GM10248 (cell line): ENCODE results near the gene MDH1.
"Not testable (repeated sequence)": the region's sequence is repeated elsewhere in the genome, so short reads cannot be mapped to it uniquely, and the experiment has no call there.

Experiments used
- CTCF ChIA-PET: fragments of 300-600 bp; sonication (Branson Sonifier 250); formaldehyde crosslinking; extraction: SDS; loops from one replicate; lab custom pipeline; 2021; ENCODE audit warnings: antibody characterized with exemption; lab: Yijun Ruan, JAX
- POLR2A ChIA-PET: fragments of 350-650 bp; sonication (Branson Sonifier 250); formaldehyde crosslinking; extraction: SDS; loops from one replicate; lab custom pipeline; 2020; ENCODE audit warnings: antibody characterized with exemption; lab: Yijun Ruan, JAX
- DNase-seq: peaks from one replicate; pipeline ENCODE4 v3.0.0; 2012; ENCODE audit errors: extremely low spot score
- CTCF ChIP-seq: IDR thresholded peaks from 2 replicates; pipeline ENCODE4 v1.5.1; 2012; ENCODE audit warnings: mild to moderate bottlenecking, low read depth; ENCODE audit errors: extremely low read depth, missing control alignments, control extremely low read depth

MDH1 gene

GRCh38 chr2:63600881-63601460 is 12.2 kb downstream of the MDH1 start:
- no peak for DNase-seq
- TF ChIP-seq CTCF, result no peak
- ChIA-PET CTCF (interaction anchor here (1.1 to 1.3 kb wide), 2 partner anchors 27 to 38 kb away, joined by 3 read pairs; no protein-coding TSS in a partner anchor), POLR2A (no interaction called here)

- no peak for DNase-seq
- TF ChIP-seq CTCF, result no peak
- ChIA-PET CTCF (interaction anchor here (0.8 to 1.9 kb wide), 3 partner anchors 9 to 94 kb away, joined by 3 to 8 read pairs (median 3); partner anchors contain the start of genes MDH1 and WDPCP), POLR2A (no interaction called here)
These were observed 15.9 kb downstream of the MDH1 start for GRCh38 chr2:63604666-63605065.

- CTCF ChIA-PET, result interaction anchor here (1.7 kb wide), 1 partner anchor 19 kb away, joined by 4 read pairs; no protein-coding TSS in a partner anchor
- POLR2A ChIA-PET, DNase-seq: not testable (repeated sequence)
These were observed 20.1 kb downstream of the MDH1 start for GRCh38 chr2:63608865-63609264.

GRCh38 chr2:63610525-63610924 is 21.8 kb downstream of the MDH1 start:
- CTCF ChIA-PET, result interaction anchor here (0.6 kb wide), 1 partner anchor 234 kb away, joined by 3 read pairs; no protein-coding TSS in a partner anchor
- POLR2A ChIA-PET, result no interaction called here
- no peak for DNase-seq
- TF ChIP-seq CTCF, result no peak

GRCh38 chr2:63613391-63613901 is 24.7 kb downstream of the MDH1 start:
- DNase-seq, result no peak
- ChIA-PET CTCF (no interaction called here), POLR2A (no interaction called here)
- TF ChIP-seq CTCF, result no peak

- TF ChIP-seq CTCF, result no peak
- no peak for DNase-seq
- ChIA-PET CTCF (interaction anchor here (1.1 kb wide), 1 partner anchor 14 kb away, joined by 5 read pairs; no protein-coding TSS in a partner anchor), POLR2A (no interaction called here)
These were observed 25.7 kb downstream of the MDH1 start for GRCh38 chr2:63614448-63614968.
